Panc1 (cell line): Measurements from ENCODE around the gene DNAAF8. TPM values are rescaled to one million over a fixed set of nuclear protein-coding genes. Genes with fewer than 3 reads are reported as not detected.

Experiments used
- ATAC-seq: fragments of 200-7000 bp; cut with Tn5 transposase; 2 replicates; pipeline ENCODE4 v1.9.1; 2020; ENCODE audit warnings: mild to moderate bottlenecking, moderate library complexity
- BruUV-seq: library from RNA; stranded (reverse); fragments of 400-500 nt; replicated peaks from 2 replicates; lab custom pipeline; 2021; lab: Mats Ljungman, UMichigan
- CTCF ChIA-PET: fragments of 300-600 bp; sonication (Branson Sonifier 250); formaldehyde crosslinking; loops from one replicate; lab custom pipeline; 2022; ENCODE audit warnings: antibody characterized with exemption; lab: Charles Lee
- POLR2A ChIA-PET: fragments of 300-600 bp; sonication (Branson Sonifier 250); formaldehyde crosslinking; loops from one replicate; lab custom pipeline; 2022; ENCODE audit warnings: antibody characterized with exemption; lab: Charles Lee
- DNase-seq: peaks from one replicate; pipeline ENCODE4 v3.0.0-alpha.2; 2010; ENCODE audit warnings: low read depth, low spot score
- H3K27ac ChIP-seq: 2 replicates; pipeline ENCODE4 v1.5.1; 2011; ENCODE audit warnings: mild to moderate bottlenecking, low read length, inconsistent platforms
- H3K27me3 ChIP-seq: fragments of 200-500 bp; sonication (Bioruptor generic); 2 replicates; pipeline ENCODE4 v1.6.0; 2014; ENCODE audit warnings: low read length, inconsistent platforms; ENCODE audit not compliant: control insufficient read depth, insufficient read depth
- H3K36me3 ChIP-seq: fragments of 200-500 bp; sonication (Bioruptor generic); 2 replicates; pipeline ENCODE4 v1.5.1; 2014; ENCODE audit warnings: inconsistent platforms, mild to moderate bottlenecking, low read length, moderate library complexity; ENCODE audit not compliant: control insufficient read depth, insufficient read depth
- H3K4me1 ChIP-seq: 2 replicates; pipeline ENCODE4 v1.5.1; 2011; ENCODE audit warnings: inconsistent platforms, mild to moderate bottlenecking, low read length, moderate library complexity; ENCODE audit not compliant: control insufficient read depth, insufficient read depth
- H3K4me3 ChIP-seq, 2 experiments: 2 replicates each; pipeline ENCODE4 v1.5.1; 2011 to 2012; ENCODE audit warnings: low read depth in 2 of 2, low read length in 2 of 2, mild to moderate bottlenecking in 2 of 2, inconsistent platforms in 1 of 2, moderate library complexity in 1 of 2
- H3K9me3 ChIP-seq: fragments of 200-500 bp; sonication (Bioruptor generic); 2 replicates; pipeline ENCODE4 v1.5.1; 2014; ENCODE audit warnings: low read depth, mild to moderate bottlenecking, inconsistent platforms, low read length, moderate library complexity; ENCODE audit not compliant: control insufficient read depth, insufficient read depth
- POLR2AphosphoS5 ChIP-seq: IDR thresholded peaks from 2 replicates; pipeline ENCODE4 v1.6.1; 2012; ENCODE audit warnings: mild to moderate bottlenecking, low read depth, low read length, moderate library complexity
- SIN3A ChIP-seq: IDR thresholded peaks from 2 replicates; pipeline ENCODE4 v1.6.1; 2012; ENCODE audit warnings: low read depth, mild to moderate bottlenecking, low read length, moderate library complexity, borderline replicate concordance; ENCODE audit not compliant: insufficient read depth
- TCF7L2 ChIP-seq: IDR thresholded peaks from 2 replicates; pipeline ENCODE4 v1.6.1; 2011; ENCODE audit warnings: mild to moderate bottlenecking, low read depth, low read length, inconsistent platforms
- in situ Hi-C: cut with HindIII; loops from 2 replicates; pipeline ENCODE4 v1.10.0; 2016; ENCODE audit warnings: low sequenced_read_pairs, low pct_unique_long_range_greater_than_20kb
- intact Hi-C: fragments of 100-400 bp; cut with micrococcal nuclease; formaldehyde crosslinking; loops from one replicate; pipeline ENCODE4 v1.10.0; 2022; ENCODE audit not compliant: unreplicated experiment
- total RNA-seq: library from RNA; stranded (reverse); gene quantifications from one replicate; pipeline ENCODE4 v1.2.1, GENCODE V29; 2021; ENCODE audit not compliant: unreplicated experiment
- TF ChIP-seq, protein P1 (sequence below), 2 experiments: IDR thresholded peaks; 2 replicates each; pipeline ENCODE4 v1.6.1; 2011 to 2012; ENCODE audit warnings: low read depth in 2 of 2, control low read depth in 1 of 2, low read length in 1 of 2, mild to moderate bottlenecking in 1 of 2, moderate library complexity in 1 of 2; ENCODE audit not compliant: insufficient read depth in 1 of 2
- TF ChIP-seq, protein P2 (sequence below): fragments of 450-650 bp; IDR thresholded peaks from 2 replicates; pipeline ENCODE4 v1.5.1; 2017; ENCODE audit warnings: mild to moderate bottlenecking

Gene DNAAF8
- total RNA-seq, 1 experiment from 2014 or later = 2.3 TPM

DNA sequence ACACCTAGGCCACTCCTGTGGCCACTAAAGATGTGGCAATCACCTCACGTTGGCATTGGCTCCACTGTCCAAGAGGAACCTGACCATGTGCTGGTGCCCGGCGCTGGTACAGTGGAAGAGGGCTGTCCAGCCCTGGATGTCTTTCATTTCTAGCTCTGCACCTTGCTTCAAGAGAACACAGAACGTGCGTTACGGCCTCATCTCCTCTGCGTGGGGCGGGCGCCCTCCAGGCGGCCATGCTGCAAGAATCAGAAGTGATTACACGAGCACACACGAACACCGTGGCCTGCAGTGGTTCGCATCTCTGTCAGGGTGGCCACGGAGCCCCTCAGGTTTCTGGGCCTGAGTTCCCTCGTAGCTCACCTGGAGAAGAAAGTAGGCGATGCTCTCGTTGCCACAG, 7.7 kb upstream of the DNAAF8 start:
- intact Hi-C loops = no loop called here
- ChIA-PET POLR2A (no interaction called here), CTCF (no interaction called here)
- Histone ChIP-seq H3K27me3 (no peaks in the 10 kb centered on the region), H3K4me3 (no peak overlapping the region), H3K9me3 (no peaks in the 10 kb centered on the region), H3K27ac (no peak overlapping the region), H3K36me3 (peaks cover 15% of the 10 kb centered on the region), H3K4me1 (no peaks in the 10 kb centered on the region)
- BruUV-seq = no TSS peak
- TF ChIP-seq POLR2AphosphoS5 = no peak
- TF ChIP-seq, protein P1, sequence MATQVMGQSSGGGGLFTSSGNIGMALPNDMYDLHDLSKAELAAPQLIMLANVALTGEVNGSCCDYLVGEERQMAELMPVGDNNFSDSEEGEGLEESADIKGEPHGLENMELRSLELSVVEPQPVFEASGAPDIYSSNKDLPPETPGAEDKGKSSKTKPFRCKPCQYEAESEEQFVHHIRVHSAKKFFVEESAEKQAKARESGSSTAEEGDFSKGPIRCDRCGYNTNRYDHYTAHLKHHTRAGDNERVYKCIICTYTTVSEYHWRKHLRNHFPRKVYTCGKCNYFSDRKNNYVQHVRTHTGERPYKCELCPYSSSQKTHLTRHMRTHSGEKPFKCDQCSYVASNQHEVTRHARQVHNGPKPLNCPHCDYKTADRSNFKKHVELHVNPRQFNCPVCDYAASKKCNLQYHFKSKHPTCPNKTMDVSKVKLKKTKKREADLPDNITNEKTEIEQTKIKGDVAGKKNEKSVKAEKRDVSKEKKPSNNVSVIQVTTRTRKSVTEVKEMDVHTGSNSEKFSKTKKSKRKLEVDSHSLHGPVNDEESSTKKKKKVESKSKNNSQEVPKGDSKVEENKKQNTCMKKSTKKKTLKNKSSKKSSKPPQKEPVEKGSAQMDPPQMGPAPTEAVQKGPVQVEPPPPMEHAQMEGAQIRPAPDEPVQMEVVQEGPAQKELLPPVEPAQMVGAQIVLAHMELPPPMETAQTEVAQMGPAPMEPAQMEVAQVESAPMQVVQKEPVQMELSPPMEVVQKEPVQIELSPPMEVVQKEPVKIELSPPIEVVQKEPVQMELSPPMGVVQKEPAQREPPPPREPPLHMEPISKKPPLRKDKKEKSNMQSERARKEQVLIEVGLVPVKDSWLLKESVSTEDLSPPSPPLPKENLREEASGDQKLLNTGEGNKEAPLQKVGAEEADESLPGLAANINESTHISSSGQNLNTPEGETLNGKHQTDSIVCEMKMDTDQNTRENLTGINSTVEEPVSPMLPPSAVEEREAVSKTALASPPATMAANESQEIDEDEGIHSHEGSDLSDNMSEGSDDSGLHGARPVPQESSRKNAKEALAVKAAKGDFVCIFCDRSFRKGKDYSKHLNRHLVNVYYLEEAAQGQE (IDR thresholded peaks at IDR 0.05; ENCODE audit: insufficient read depth in 1 of 2, low read depth in 2 of 2, low read length in 1 of 2) = no peak
- TF ChIP-seq, protein P2, sequence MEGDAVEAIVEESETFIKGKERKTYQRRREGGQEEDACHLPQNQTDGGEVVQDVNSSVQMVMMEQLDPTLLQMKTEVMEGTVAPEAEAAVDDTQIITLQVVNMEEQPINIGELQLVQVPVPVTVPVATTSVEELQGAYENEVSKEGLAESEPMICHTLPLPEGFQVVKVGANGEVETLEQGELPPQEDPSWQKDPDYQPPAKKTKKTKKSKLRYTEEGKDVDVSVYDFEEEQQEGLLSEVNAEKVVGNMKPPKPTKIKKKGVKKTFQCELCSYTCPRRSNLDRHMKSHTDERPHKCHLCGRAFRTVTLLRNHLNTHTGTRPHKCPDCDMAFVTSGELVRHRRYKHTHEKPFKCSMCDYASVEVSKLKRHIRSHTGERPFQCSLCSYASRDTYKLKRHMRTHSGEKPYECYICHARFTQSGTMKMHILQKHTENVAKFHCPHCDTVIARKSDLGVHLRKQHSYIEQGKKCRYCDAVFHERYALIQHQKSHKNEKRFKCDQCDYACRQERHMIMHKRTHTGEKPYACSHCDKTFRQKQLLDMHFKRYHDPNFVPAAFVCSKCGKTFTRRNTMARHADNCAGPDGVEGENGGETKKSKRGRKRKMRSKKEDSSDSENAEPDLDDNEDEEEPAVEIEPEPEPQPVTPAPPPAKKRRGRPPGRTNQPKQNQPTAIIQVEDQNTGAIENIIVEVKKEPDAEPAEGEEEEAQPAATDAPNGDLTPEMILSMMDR = no peak
- TF ChIP-seq TCF7L2 = no peak
- TF ChIP-seq SIN3A = no peak
- ATAC-seq (no peak), DNase-seq (no peak)
- in situ Hi-C loops = no loop called here

DNA sequence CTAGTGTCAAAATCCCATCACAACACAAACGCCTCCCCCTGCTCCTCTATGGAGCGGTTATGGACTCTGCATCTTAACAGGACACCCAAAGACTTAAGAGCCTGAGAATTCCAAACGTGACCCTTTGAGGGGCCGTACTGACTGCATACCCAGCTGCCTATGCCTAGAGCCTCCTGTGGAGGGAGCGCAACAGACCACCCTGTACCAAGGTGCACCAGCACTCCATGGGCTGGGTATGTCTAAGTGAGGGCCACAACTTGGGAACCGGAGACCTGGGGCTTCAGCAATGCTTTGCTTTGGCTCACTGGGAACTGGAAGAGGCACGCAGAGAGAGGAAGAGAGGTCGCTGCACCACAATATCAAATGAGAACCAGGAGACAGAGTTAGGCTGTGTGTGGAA, 5.7 kb upstream of the DNAAF8 start:
- Histone ChIP-seq H3K27me3 (no peaks in the 10 kb centered on the region), H3K4me3 (no peak overlapping the region), H3K36me3 (peaks cover 13% of the 10 kb centered on the region), H3K27ac (no peak overlapping the region), H3K9me3 (no peaks in the 10 kb centered on the region), H3K4me1 (no peaks in the 10 kb centered on the region)
- no TSS peak for BruUV-seq
- CTCF ChIA-PET = no interaction called here
- in situ Hi-C loops = no loop called here
- TF ChIP-seq POLR2AphosphoS5 = no peak
- TF ChIP-seq, protein P1 (IDR thresholded peaks at IDR 0.05; ENCODE audit: insufficient read depth in 1 of 2, low read depth in 2 of 2, low read length in 1 of 2) = no peak
- no peak for TF ChIP-seq SIN3A
- TF ChIP-seq TCF7L2 = no peak
- TF ChIP-seq, protein P2 = no peak
- intact Hi-C loops = no loop called here
- DNase-seq (no peak), ATAC-seq (no peak)
- POLR2A ChIA-PET = no interaction called here
